MM.1S (cell line): Measurements from ENCODE around the gene MYO16.

ENCODE experiments used
- DNase-seq: peaks from one replicate; pipeline ENCODE4 v3.0.0-alpha.2; 2015
- H2AFZ ChIP-seq: fragments of 300-600 bp; sonication (generic); 2 replicates; pipeline ENCODE4 v1.6.0; 2016; ENCODE audit warnings: antibody characterized with exemption, low read length
- H3F3A ChIP-seq: fragments of 300-600 bp; sonication (generic); 2 replicates; pipeline ENCODE4 v1.6.1; 2016; ENCODE audit warnings: mild to moderate bottlenecking, antibody characterized with exemption, low read length, moderate library complexity, mixed read lengths; ENCODE audit not compliant: insufficient read depth
- H3K27ac ChIP-seq: fragments of 300-600 bp; sonication (generic); 2 replicates; pipeline ENCODE4 v1.5.1; 2016; ENCODE audit warnings: mild to moderate bottlenecking, low read length
- H3K27me3 ChIP-seq: fragments of 300-600 bp; sonication (generic); replicated peaks from 2 replicates; pipeline ENCODE4 v1.6.0; 2016; ENCODE audit warnings: low read length; ENCODE audit not compliant: insufficient read depth
- H3K36me3 ChIP-seq: fragments of 300-600 bp; sonication (generic); replicated peaks from 2 replicates; pipeline ENCODE4 v1.6.1; 2016; ENCODE audit warnings: mild to moderate bottlenecking, low read length, mixed read lengths; ENCODE audit not compliant: insufficient read depth
- H3K4me1 ChIP-seq: fragments of 300-600 bp; sonication (generic); 2 replicates; pipeline ENCODE4 v1.6.1; 2016; ENCODE audit warnings: low read length, mixed read lengths
- H3K4me2 ChIP-seq: fragments of 300-600 bp; sonication (generic); 2 replicates; pipeline ENCODE4 v1.6.0; 2016; ENCODE audit warnings: low read depth, low read length
- H3K4me3 ChIP-seq: fragments of 300-600 bp; sonication (generic); 2 replicates; pipeline ENCODE4 v1.5.1; 2016; ENCODE audit warnings: low read length, mixed read lengths
- H3K79me2 ChIP-seq: fragments of 300-600 bp; sonication (generic); 2 replicates; pipeline ENCODE4 v1.6.1; 2016; ENCODE audit warnings: mixed run types, low read length, mixed read lengths
- H3K9ac ChIP-seq: fragments of 300-600 bp; sonication (generic); 2 replicates; pipeline ENCODE4 v1.6.1; 2016; ENCODE audit warnings: low read length, mixed read lengths
- H3K9me2 ChIP-seq: fragments of 300-600 bp; sonication (generic); replicated peaks from 2 replicates; pipeline ENCODE4 v1.6.1; 2016; ENCODE audit warnings: mild to moderate bottlenecking, low read length, mixed read lengths; ENCODE audit not compliant: insufficient read depth
- H3K9me3 ChIP-seq: fragments of 300-600 bp; sonication (generic); replicated peaks from 2 replicates; pipeline ENCODE4 v1.6.1; 2016; ENCODE audit warnings: mild to moderate bottlenecking, low read length, mixed read lengths; ENCODE audit not compliant: insufficient read depth
- H4K20me1 ChIP-seq: fragments of 300-600 bp; sonication (generic); 2 replicates; pipeline ENCODE4 v1.6.1; 2016; ENCODE audit warnings: mild to moderate bottlenecking, low read length, moderate library complexity, mixed read lengths; ENCODE audit not compliant: insufficient read depth
- CTCF ChIP-seq: fragments of 300-600 bp; sonication (generic); IDR thresholded peaks from 2 replicates; pipeline ENCODE4 v1.5.1; 2016; ENCODE audit warnings: antibody characterized with exemption, low read length, mixed read lengths
- EZH2 ChIP-seq: fragments of 300-600 bp; sonication (generic); optimal IDR thresholded peaks from 2 replicates; pipeline ENCODE3; 2017; ENCODE audit warnings: low read depth, mild to moderate bottlenecking, antibody characterized with exemption, low read length, mixed read lengths
- EZH2phosphoT487 ChIP-seq: fragments of 300-600 bp; sonication (generic); IDR thresholded peaks from 2 replicates; pipeline ENCODE4 v1.6.1; 2018; ENCODE audit warnings: antibody characterized with exemption, low read length

MYO16 gene

GRCh38 chr13:108927615-108928014 is 298.2 kb downstream of the MYO16 start:
- H3K4me1 ChIP-seq = no peaks in the 10 kb centered on the region
- no peaks in the 10 kb centered on the region for H3K9me2 ChIP-seq
- TF ChIP-seq CTCF (no peak), EZH2phosphoT487 (no peak), EZH2 (no peak)
- H3K27ac ChIP-seq = no peak overlapping the region
- DNase-seq = no peak
- H3K4me2 ChIP-seq = no peak overlapping the region
- H3K4me3 ChIP-seq = no peak overlapping the region
- no peaks in the 10 kb centered on the region for H3K79me2 ChIP-seq
- H3K9me3 ChIP-seq = 0 out of 2 replicates have a peak, but pooled peaks cover 3% of the 10 kb centered on the region
- H2AFZ ChIP-seq = no peak overlapping the region
- H3K36me3 ChIP-seq = no peaks in the 10 kb centered on the region
- H4K20me1 ChIP-seq = no peaks in the 10 kb centered on the region
- no peaks in the 10 kb centered on the region for H3K27me3 ChIP-seq
- no peak overlapping the region for H3K9ac ChIP-seq
- H3F3A ChIP-seq = no peaks in the 10 kb centered on the region

DNA sequence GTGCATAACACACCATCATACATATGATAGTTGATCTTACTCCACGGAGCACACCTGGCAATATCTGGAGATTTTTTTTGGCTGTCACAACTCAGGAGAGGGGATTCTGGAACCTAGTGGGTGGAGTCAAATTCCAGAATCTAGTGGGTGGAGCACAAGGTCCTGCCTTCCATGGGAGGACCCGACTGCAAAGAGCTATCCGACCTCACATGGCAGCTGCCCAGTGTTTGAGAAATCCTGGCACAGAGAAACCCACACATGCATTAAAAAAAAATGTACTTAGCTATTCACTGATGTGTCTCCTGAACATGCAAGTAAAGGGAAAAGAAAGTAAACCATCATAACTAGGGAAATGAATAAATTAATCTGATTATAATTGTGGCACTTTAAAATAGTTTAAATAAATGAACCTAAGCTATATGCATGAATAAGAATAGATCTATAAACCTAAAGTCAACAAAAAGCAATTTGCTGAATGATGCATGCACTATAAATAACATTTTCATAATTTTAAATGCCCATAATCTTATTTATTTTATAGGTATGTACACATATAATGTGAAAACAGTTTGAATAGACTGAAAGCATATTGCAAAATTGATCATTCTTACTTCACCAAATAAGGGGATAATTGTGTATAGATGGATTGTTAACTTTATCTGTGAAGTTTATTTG is 300.3 kb downstream of the MYO16 start:
- H3K27me3 ChIP-seq = no peaks in the 10 kb centered on the region
- H2AFZ ChIP-seq = no peak overlapping the region
- no peak overlapping the region for H3K27ac ChIP-seq
- no peaks in the 10 kb centered on the region for H3F3A ChIP-seq
- 0 out of 2 replicates have a peak, but pooled peaks cover 3% of the 10 kb centered on the region for H3K9me3 ChIP-seq
- H3K4me1 ChIP-seq = no peaks in the 10 kb centered on the region
- no peak for TF ChIP-seq CTCF
- no peak for TF ChIP-seq EZH2phosphoT487
- H3K79me2 ChIP-seq = no peaks in the 10 kb centered on the region
- no peak overlapping the region for H3K4me3 ChIP-seq
- no peak for DNase-seq
- no peaks in the 10 kb centered on the region for H4K20me1 ChIP-seq
- no peak overlapping the region for H3K9ac ChIP-seq
- no peak overlapping the region for H3K4me2 ChIP-seq
- H3K9me2 ChIP-seq = no peaks in the 10 kb centered on the region
- H3K36me3 ChIP-seq = no peaks in the 10 kb centered on the region

- Histone ChIP-seq H3K9ac (no peak overlapping the region), H3K4me2 (no peak overlapping the region), H3K79me2 (no peaks in the 10 kb centered on the region), H3K27me3 (no peaks in the 10 kb centered on the region), H2AFZ (no peak overlapping the region), H4K20me1 (no peaks in the 10 kb centered on the region), H3K9me3 (0 out of 2 replicates have a peak, but pooled peaks cover 3% of the 10 kb centered on the region), H3K36me3 (no peaks in the 10 kb centered on the region), H3K4me3 (no peak overlapping the region), H3K27ac (no peak overlapping the region), H3K9me2 (no peaks in the 10 kb centered on the region), H3K4me1 (no peaks in the 10 kb centered on the region), H3F3A (no peaks in the 10 kb centered on the region)
- DNase-seq = no peak
- TF ChIP-seq EZH2 (no peak), EZH2phosphoT487 (no peak), CTCF (no peak)
Observed at GRCh38 chr13:108932196-108932595, 302.8 kb downstream of the MYO16 start.
